Right cardiac atrium (tissue), 5 donors: Measurements from ENCODE around the gene SAMD11. TPM values are rescaled to one million over a fixed set of nuclear protein-coding genes. Genes with fewer than 3 reads are reported as not detected.
"Not testable (repeated sequence)": the region's sequence is repeated elsewhere in the genome, so short reads cannot be mapped to it uniquely, and the experiment has no call there.

Experiments
- ATAC-seq, 2 donors: fragments of 200-7000 bp; cut with Tn5 transposase; one replicate each; pipeline versions ENCODE4 v1.8.0 to v1.9.1; 2020; ENCODE audit warnings: moderate library complexity in 2 of 2, mild to moderate bottlenecking in 1 of 2
- DNase-seq, 3 donors: peaks; one replicate each; pipeline ENCODE4 v3.0.0-alpha.2; 2020
- H3K27ac ChIP-seq: one replicate; pipeline ENCODE4 v1.5.1; 2013; ENCODE audit warnings: mild to moderate bottlenecking, low read length, control low read depth, moderate library complexity
- H3K27me3 ChIP-seq: one replicate; pipeline ENCODE4 v1.6.1; 2013; ENCODE audit not compliant: control insufficient read depth, insufficient read depth
- H3K4me1 ChIP-seq: one replicate; pipeline ENCODE4 v1.6.1; 2013; ENCODE audit warnings: low read length; ENCODE audit not compliant: control insufficient read depth, insufficient read depth
- H3K4me3 ChIP-seq: one replicate; pipeline ENCODE4 v1.5.1; 2013; ENCODE audit warnings: low read length, control low read depth
- H3K9me3 ChIP-seq: one replicate; pipeline ENCODE4 v1.6.1; 2013; ENCODE audit warnings: low read length; ENCODE audit not compliant: control insufficient read depth
- WGBS: extraction: QIAGEN DNeasy Blood & Tissue Kit; methylation state at CpG from one replicate; pipeline ENCODE4 v1.1.7; 2013; 5-methylcytosine and 5-hydroxymethylcytosine counted together
- intact Hi-C, 4 donors: fragments of 100-400 bp; cut with DNase I; formaldehyde crosslinking; loops; one replicate each; pipeline versions ENCODE4 v1.11.0 to v1.14.0; 2022 to 2023
- polyA plus RNA-seq: library from polyadenylated mRNA; stranded (reverse); fragments of 200-250 nt; gene quantifications from one replicate; pipeline ENCODE4 v1.2.3, GENCODE V29; 2013
- total RNA-seq, 4 donors: library from RNA; stranded (reverse); fragmentation: NEBNext Ultra II Directional; extraction: Animal tissue kit (Norgen Biotek cat#: 25700); gene quantifications; one replicate each; pipeline ENCODE4 v1.2.1, GENCODE V29; 2021
- donor health status: healthy with polysubstance abuse.
- donor health status: DM: no; HTN: yes; CAD: no.
- donor health status: DM: no; HTN: no; CAD: no.
- donor health status: DM: no; HTN: yes; CAD: no; lungs with severe emphysema.
- donor health status: DM: yes; HTN: yes; CAD: no.

Gene SAMD11
- total and polyA plus RNA-seq, 5 donors = 6.9 to 27.2 (median 10.9) TPM

GRCh38 chr1:983798-984475 is 60.2 kb downstream of the SAMD11 start:
- H3K27me3 ChIP-seq = no peaks in the 10 kb centered on the region
- H3K4me1 ChIP-seq = no peaks in the 10 kb centered on the region
- H3K27ac ChIP-seq = no peak overlapping the region
- peak; percentile 17 to 18 for ATAC-seq
- peak; percentile 51 to 85 (median 82) for DNase-seq
- intact Hi-C loops = loop anchor here in 2 of 4 donors (2.0 to 5.0 kb wide), 2 partner anchors 15 to 78 kb away; no protein-coding TSS in a partner anchor
- H3K9me3 ChIP-seq = no peaks in the 10 kb centered on the region
- H3K4me3 ChIP-seq = no peak overlapping the region
- 21% methylated on average over 29 of the region's 29 CpGs for WGBS

GRCh38 chr1:984476-984814 is 60.7 kb downstream of the SAMD11 start:
- no peaks in the 10 kb centered on the region for H3K9me3 ChIP-seq
- WGBS = 57% methylated on average over 12 of the region's 12 CpGs
- H3K27me3 ChIP-seq = no peaks in the 10 kb centered on the region
- H3K4me1 ChIP-seq = no peaks in the 10 kb centered on the region
- no peak overlapping the region for H3K4me3 ChIP-seq
- DNase-seq = peak in 1 of 3 donors; percentile 25
- intact Hi-C loops = loop anchor here in 2 of 4 donors (2.0 to 5.0 kb wide), 2 partner anchors 14 to 78 kb away; no protein-coding TSS in a partner anchor
- no peak overlapping the region for H3K27ac ChIP-seq
- ATAC-seq = no peak

GRCh38 chr1:985126-985525 is 61.4 kb downstream of the SAMD11 start:
- intact Hi-C loops = loop anchor here in 3 of 4 donors (2.0 to 5.0 kb wide), 2 partner anchors 14 to 77 kb away; no protein-coding TSS in a partner anchor
- DNase-seq (peak in 1 of 3 donors; percentile 19), ATAC-seq (no peak)
- no peaks in the 10 kb centered on the region for H3K9me3 ChIP-seq
- H3K4me1 ChIP-seq = no peaks in the 10 kb centered on the region
- H3K4me3 ChIP-seq = no peak overlapping the region
- 76% methylated on average over 13 of the region's 13 CpGs for WGBS
- H3K27ac ChIP-seq = no peak overlapping the region
- no peaks in the 10 kb centered on the region for H3K27me3 ChIP-seq

- 86% methylated on average over 5 of the region's 5 CpGs for WGBS
- not testable (repeated sequence) for H3K27me3 ChIP-seq, H3K27ac ChIP-seq, H3K4me3 ChIP-seq, H3K9me3 ChIP-seq, H3K4me1 ChIP-seq, ATAC-seq
- intact Hi-C loops = loop anchor here in 3 of 4 donors (5.0 kb wide), 1 partner anchor 74 kb away; no protein-coding TSS in a partner anchor
- DNase-seq = peak in 1 of 3 donors; percentile 12
Observed at GRCh38 chr1:988061-988460, 64.3 kb downstream of the SAMD11 start.

GRCh38 chr1:991275-991674 is 67.6 kb downstream of the SAMD11 start:
- H3K4me1 ChIP-seq, H3K9me3 ChIP-seq, H3K4me3 ChIP-seq, H3K27ac ChIP-seq, intact Hi-C loops, DNase-seq, ATAC-seq, H3K27me3 ChIP-seq: not testable (repeated sequence)
- WGBS = 92% methylated on average over 6 of the region's 6 CpGs

- ATAC-seq = no peak
- intact Hi-C loops = no loop called here
- Histone ChIP-seq H3K4me3 (no peak overlapping the region), H3K4me1 (no peaks in the 10 kb centered on the region), H3K9me3 (no peaks in the 10 kb centered on the region), H3K27me3 (no peaks in the 10 kb centered on the region), H3K27ac (no peak overlapping the region)
- 96% methylated on average over 10 of the region's 10 CpGs for WGBS
- no peak for DNase-seq
Observed at GRCh38 chr1:991895-992294, 68.2 kb downstream of the SAMD11 start.

GRCh38 chr1:992362-992761 is 68.6 kb downstream of the SAMD11 start:
- no peaks in the 10 kb centered on the region for H3K27me3 ChIP-seq
- H3K9me3 ChIP-seq = no peaks in the 10 kb centered on the region
- no peak overlapping the region for H3K4me3 ChIP-seq
- H3K4me1 ChIP-seq = no peaks in the 10 kb centered on the region
- DNase-seq (no peak), ATAC-seq (no peak)
- no peak overlapping the region for H3K27ac ChIP-seq
- intact Hi-C loops = no loop called here
- WGBS = 90% methylated on average over 7 of the region's 7 CpGs

GRCh38 chr1:993379-993995 is 69.8 kb downstream of the SAMD11 start:
- H3K4me1 ChIP-seq = no peaks in the 10 kb centered on the region
- no peaks in the 10 kb centered on the region for H3K9me3 ChIP-seq
- DNase-seq (peak in 2 of 3 donors; percentile 22 to 33), ATAC-seq (no peak)
- H3K4me3 ChIP-seq = no peak overlapping the region
- no peak overlapping the region for H3K27ac ChIP-seq
- H3K27me3 ChIP-seq = no peaks in the 10 kb centered on the region
- 74% methylated on average over 15 of the region's 15 CpGs for WGBS
- intact Hi-C loops = no loop called here

Other genes starting within 250 kb of the SAMD11 start
- gene OR4F16, start 237.3 kb upstream of the SAMD11 start, total RNA-seq = not detected
- gene OR4F16, start 237.3 kb upstream of the SAMD11 start, polyA plus RNA-seq = not detected
- 10 to 100 TPM; 43.6 to 48.6 (median 45.5) TPM for gene NOC2L, start 35.3 kb downstream of the SAMD11 start, total RNA-seq
- 44.3 TPM for gene NOC2L, start 35.3 kb downstream of the SAMD11 start, polyA plus RNA-seq
- gene KLHL17, start 36.7 kb downstream of the SAMD11 start, total RNA-seq = 1 to 10 TPM; 5.0 to 9.7 (median 6.6) TPM
- gene KLHL17, start 36.7 kb downstream of the SAMD11 start, polyA plus RNA-seq = 5.3 TPM
- gene PLEKHN1, start 42.6 kb downstream of the SAMD11 start, total RNA-seq = under 1 TPM in 1 of 4 donors, not detected in 3; 0.41 TPM
- 0.14 TPM for gene PLEKHN1, start 42.6 kb downstream of the SAMD11 start, polyA plus RNA-seq
- 10 to 100 TPM; 44.4 to 78.0 (median 57.4) TPM for gene PERM1, start 58.2 kb downstream of the SAMD11 start, total RNA-seq
- gene PERM1, start 58.2 kb downstream of the SAMD11 start, polyA plus RNA-seq = 112 TPM
- gene HES4, start 76.2 kb downstream of the SAMD11 start, total RNA-seq = 10 to 100 TPM; 37.3 to 62.5 (median 38.6) TPM
- 25.7 TPM for gene HES4, start 76.2 kb downstream of the SAMD11 start, polyA plus RNA-seq
- 10 to 100 TPM; 16.1 to 36.4 (median 21.6) TPM for gene ISG15, start 89.6 kb downstream of the SAMD11 start, total RNA-seq
- 65.5 TPM for gene ISG15, start 89.6 kb downstream of the SAMD11 start, polyA plus RNA-seq
- 10 to 100 TPM; 17.1 to 26.4 (median 21.4) TPM for gene AGRN, start 96.2 kb downstream of the SAMD11 start, total RNA-seq
- 12.0 TPM for gene AGRN, start 96.2 kb downstream of the SAMD11 start, polyA plus RNA-seq
- not detected for gene RNF223, start 150.4 kb downstream of the SAMD11 start, total RNA-seq
- gene RNF223, start 150.4 kb downstream of the SAMD11 start, polyA plus RNA-seq = not detected
- 1 to 10 TPM; 4.9 to 5.6 (median 5.4) TPM for gene C1orf159, start 192.2 kb downstream of the SAMD11 start, total RNA-seq
- 6.8 TPM for gene C1orf159, start 192.2 kb downstream of the SAMD11 start, polyA plus RNA-seq
- not detected for gene TTLL10, start 250.0 kb downstream of the SAMD11 start, total RNA-seq
- gene TTLL10, start 250.0 kb downstream of the SAMD11 start, polyA plus RNA-seq = 0.09 TPM